Measurements from ENCODE around the gene PAM.

GRCh38 chr5:103066326-103066725 is 311.2 kb downstream of the PAM start:
- TF ChIP-seq CTCF (IDR thresholded peaks at IDR 0.05 in 2 of 3, conservative IDR thresholded peaks at IDR 0.05 in 1 of 3; ENCODE audit: borderline replicate concordance in 1 of 3, insufficient read depth in 1 of 3, low read depth in 2 of 3, low read length in 2 of 3) (no peak), POLR2A (IDR thresholded peaks at IDR 0.05; ENCODE audit: borderline replicate concordance, extremely low read depth, insufficient read depth, insufficient read length) (no peak), REST (IDR thresholded peaks at IDR 0.05; ENCODE audit: low read depth) (no peak)
